OCI-LY3 (cell line): ENCODE data around the gene FAM98B.

Experiments used
- H2AFZ ChIP-seq: fragments of 200-600, 300-600 bp; shearing (Covaris generic); 2 replicates; pipeline ENCODE4 v1.6.0; 2014; ENCODE audit warnings: antibody characterized with exemption, low read depth, low read length
- H3K27ac ChIP-seq: fragments of 200-600, 300-600 bp; sonication (generic); 2 replicates; pipeline ENCODE4 v1.5.1; 2014; ENCODE audit warnings: mild to moderate bottlenecking, low read length, moderate library complexity, mixed read lengths
- H3K27me3 ChIP-seq: fragments of 200-600, 300-600 bp; sonication (generic); 2 replicates; pipeline ENCODE4 v1.6.1; 2014; ENCODE audit warnings: low read depth, low read length, mixed read lengths
- H3K36me3 ChIP-seq: fragments of 200-600, 300-600 bp; sonication (generic); replicated peaks from 2 replicates; pipeline ENCODE3; 2014; ENCODE audit warnings: low read depth, low read length, mixed read lengths
- H3K4me1 ChIP-seq: fragments of 300-600, 200-600 bp; sonication (generic); 2 replicates; pipeline ENCODE4 v1.6.1; 2014; ENCODE audit warnings: low read length, mixed read lengths
- H3K4me2 ChIP-seq: fragments of 200-600, 300-600 bp; sonication (generic); 2 replicates; pipeline ENCODE4 v1.6.1; 2014; ENCODE audit warnings: low read length, mixed read lengths
- H3K4me3 ChIP-seq: fragments of 300-600, 200-600 bp; sonication (generic); 2 replicates; pipeline ENCODE4 v1.5.1; 2014; ENCODE audit warnings: antibody characterized with exemption, mild to moderate bottlenecking, low read length, moderate library complexity
- H3K79me2 ChIP-seq: fragments of 300-600, 200-600 bp; shearing (Covaris generic); 2 replicates; pipeline ENCODE4 v1.6.1; 2014; ENCODE audit warnings: mild to moderate bottlenecking, low read length, mixed read lengths
- H3K9ac ChIP-seq: fragments of 300-600, 200-600 bp; shearing (Covaris generic); 2 replicates; pipeline ENCODE4 v1.6.0; 2014; ENCODE audit warnings: mild to moderate bottlenecking, low read length, moderate library complexity
- H3K9me3 ChIP-seq: fragments of 200-600, 300-600 bp; shearing (Covaris generic); 2 replicates; pipeline ENCODE4 v1.6.1; 2014; ENCODE audit warnings: low read length, mixed read lengths; ENCODE audit not compliant: insufficient read depth
- H4K20me1 ChIP-seq: fragments of 200-600, 300-600 bp; sonication (generic); 2 replicates; pipeline ENCODE4 v1.6.1; 2016; ENCODE audit warnings: low read length, mixed read lengths; ENCODE audit not compliant: insufficient read depth
- EZH2phosphoT487 ChIP-seq: fragments of 200-600 bp; shearing (Covaris generic); IDR thresholded peaks from 2 replicates; pipeline ENCODE4 v1.6.1; 2018; ENCODE audit warnings: antibody characterized with exemption, mixed run types, low read depth
- TF ChIP-seq, protein P1 (sequence below): fragments of 200-600, 300-600 bp; sonication (generic); IDR thresholded peaks from 2 replicates; pipeline ENCODE4 v1.5.1; 2014; ENCODE audit warnings: antibody characterized with exemption, low read length, low read depth

Gene FAM98B

GRCh38 chr15:38490242-38490922 is 36.5 kb downstream of the FAM98B start:
- H3K27ac ChIP-seq, result no peak overlapping the region
- no peak overlapping the region for H2AFZ ChIP-seq
- H3K9ac ChIP-seq, result no peak overlapping the region
- H3K79me2 ChIP-seq, result no peaks in the 10 kb centered on the region
- TF ChIP-seq EZH2phosphoT487, result no peak
- no peaks in the 10 kb centered on the region for H3K4me1 ChIP-seq
- H4K20me1 ChIP-seq, result no peaks in the 10 kb centered on the region
- peaks cover 73% of the 10 kb centered on the region for H3K36me3 ChIP-seq
- no peaks in the 10 kb centered on the region for H3K9me3 ChIP-seq
- no peak overlapping the region for H3K4me3 ChIP-seq
- H3K4me2 ChIP-seq, result no peak overlapping the region
- no peaks in the 10 kb centered on the region for H3K27me3 ChIP-seq

DNA sequence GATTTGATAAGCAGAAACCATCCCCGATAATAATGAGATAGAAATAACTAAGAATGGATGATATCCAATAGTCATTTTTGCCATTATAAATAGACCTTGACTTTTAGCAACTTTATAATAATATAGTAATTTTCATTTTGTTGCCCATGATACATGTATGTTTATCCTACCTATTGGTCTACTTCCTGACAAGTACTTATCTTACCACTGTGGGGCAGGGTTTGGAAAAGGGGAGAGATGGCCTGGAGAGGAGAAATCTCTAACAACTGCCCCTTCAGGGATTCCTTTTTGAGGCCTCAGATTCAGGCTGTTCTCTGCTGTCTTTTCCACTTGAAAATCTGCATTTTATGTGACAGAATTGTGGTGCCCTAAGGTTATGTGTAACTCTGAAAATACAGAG is 42.2 kb downstream of the FAM98B start:
- no peaks in the 10 kb centered on the region for H4K20me1 ChIP-seq
- no peaks in the 10 kb centered on the region for H3K9me3 ChIP-seq
- no peaks in the 10 kb centered on the region for H3K4me1 ChIP-seq
- no peak overlapping the region for H3K27ac ChIP-seq
- no peak for TF ChIP-seq EZH2phosphoT487
- TF ChIP-seq, protein P1, sequence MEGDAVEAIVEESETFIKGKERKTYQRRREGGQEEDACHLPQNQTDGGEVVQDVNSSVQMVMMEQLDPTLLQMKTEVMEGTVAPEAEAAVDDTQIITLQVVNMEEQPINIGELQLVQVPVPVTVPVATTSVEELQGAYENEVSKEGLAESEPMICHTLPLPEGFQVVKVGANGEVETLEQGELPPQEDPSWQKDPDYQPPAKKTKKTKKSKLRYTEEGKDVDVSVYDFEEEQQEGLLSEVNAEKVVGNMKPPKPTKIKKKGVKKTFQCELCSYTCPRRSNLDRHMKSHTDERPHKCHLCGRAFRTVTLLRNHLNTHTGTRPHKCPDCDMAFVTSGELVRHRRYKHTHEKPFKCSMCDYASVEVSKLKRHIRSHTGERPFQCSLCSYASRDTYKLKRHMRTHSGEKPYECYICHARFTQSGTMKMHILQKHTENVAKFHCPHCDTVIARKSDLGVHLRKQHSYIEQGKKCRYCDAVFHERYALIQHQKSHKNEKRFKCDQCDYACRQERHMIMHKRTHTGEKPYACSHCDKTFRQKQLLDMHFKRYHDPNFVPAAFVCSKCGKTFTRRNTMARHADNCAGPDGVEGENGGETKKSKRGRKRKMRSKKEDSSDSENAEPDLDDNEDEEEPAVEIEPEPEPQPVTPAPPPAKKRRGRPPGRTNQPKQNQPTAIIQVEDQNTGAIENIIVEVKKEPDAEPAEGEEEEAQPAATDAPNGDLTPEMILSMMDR, result 0 out of 2 replicates have a peak, but pooled peaks have one; percentile 5
- no peak overlapping the region for H2AFZ ChIP-seq
- H3K9ac ChIP-seq, result no peak overlapping the region
- no peaks in the 10 kb centered on the region for H3K27me3 ChIP-seq
- no peaks in the 10 kb centered on the region for H3K79me2 ChIP-seq
- H3K4me2 ChIP-seq, result no peak overlapping the region
- no peak overlapping the region for H3K4me3 ChIP-seq
- peaks cover 74% of the 10 kb centered on the region for H3K36me3 ChIP-seq

- Histone ChIP-seq H3K79me2 (no peaks in the 10 kb centered on the region), H3K4me3 (no peak overlapping the region), H3K4me2 (no peak overlapping the region), H3K9ac (no peak overlapping the region), H3K27me3 (no peaks in the 10 kb centered on the region), H3K4me1 (no peaks in the 10 kb centered on the region), H2AFZ (no peak overlapping the region), H4K20me1 (no peaks in the 10 kb centered on the region), H3K9me3 (no peaks in the 10 kb centered on the region), H3K36me3 (peaks cover 83% of the 10 kb centered on the region), H3K27ac (no peak overlapping the region)
- TF ChIP-seq, protein P1, result no peak
- TF ChIP-seq EZH2phosphoT487, result no peak
These were observed 45.7 kb downstream of the FAM98B start for GRCh38 chr15:38499651-38500050.

- H3K36me3 ChIP-seq, result peaks cover 82% of the 10 kb centered on the region
- no peak overlapping the region for H3K27ac ChIP-seq
- H3K9me3 ChIP-seq, result no peaks in the 10 kb centered on the region
- H3K9ac ChIP-seq, result no peak overlapping the region
- TF ChIP-seq, protein P1, result no peak
- TF ChIP-seq EZH2phosphoT487, result no peak
- H4K20me1 ChIP-seq, result no peaks in the 10 kb centered on the region
- H3K4me2 ChIP-seq, result no peak overlapping the region
- no peaks in the 10 kb centered on the region for H3K79me2 ChIP-seq
- no peaks in the 10 kb centered on the region for H3K27me3 ChIP-seq
- no peaks in the 10 kb centered on the region for H3K4me1 ChIP-seq
- H3K4me3 ChIP-seq, result no peak overlapping the region
- H2AFZ ChIP-seq, result no peak overlapping the region
These were observed 49.6 kb downstream of the FAM98B start for GRCh38 chr15:38503496-38503895.
